Karpas-422 (cell line): ENCODE results near the gene C8B. TPM values are rescaled to one million over a fixed set of nuclear protein-coding genes. Genes with fewer than 3 reads are reported as not detected.

ENCODE experiments used
- DNase-seq: peaks from one replicate; pipeline ENCODE4 v3.0.0-alpha.2; 2015
- H2AFZ ChIP-seq: fragments of 200-600 bp; sonication (generic); 2 replicates; pipeline ENCODE4 v1.6.1; 2014; ENCODE audit warnings: antibody characterized with exemption, low read length, mixed read lengths
- H3K27ac ChIP-seq: fragments of 200-600 bp; sonication (generic); 2 replicates; pipeline ENCODE4 v1.5.1; 2014; ENCODE audit warnings: mild to moderate bottlenecking, low read length, moderate library complexity
- H3K27me3 ChIP-seq: fragments of 200-600 bp; sonication (generic); 2 replicates; pipeline ENCODE4 v1.6.1; 2014; ENCODE audit warnings: low read length, mixed read lengths
- H3K36me3 ChIP-seq: fragments of 200-600 bp; sonication (generic); 2 replicates; pipeline ENCODE4 v1.6.1; 2014; ENCODE audit warnings: low read length, mixed read lengths; ENCODE audit not compliant: insufficient read depth
- H3K4me1 ChIP-seq: fragments of 200-600 bp; sonication (generic); 2 replicates; pipeline ENCODE4 v1.6.1; 2014; ENCODE audit warnings: mild to moderate bottlenecking, low read length, mixed read lengths
- H3K4me2 ChIP-seq: fragments of 200-600 bp; sonication (generic); 2 replicates; pipeline ENCODE4 v1.6.1; 2014; ENCODE audit warnings: low read length, low read depth, mild to moderate bottlenecking; ENCODE audit not compliant: poor library complexity, severe bottlenecking
- H3K4me3 ChIP-seq: fragments of 200-600 bp; sonication (generic); 2 replicates; pipeline ENCODE4 v1.5.1; 2014; ENCODE audit warnings: mild to moderate bottlenecking, antibody characterized with exemption, low read length, mixed read lengths
- H3K79me2 ChIP-seq: fragments of 200-600 bp; sonication (generic); 2 replicates; pipeline ENCODE4 v1.6.1; 2014; ENCODE audit warnings: mild to moderate bottlenecking, low read length, mixed read lengths
- H3K9ac ChIP-seq: fragments of 200-600 bp; sonication (generic); 2 replicates; pipeline ENCODE4 v1.6.0; 2014; ENCODE audit warnings: low read length
- H3K9me2 ChIP-seq: fragments of 200-600 bp; sonication (generic), shearing (Covaris generic); replicated peaks from 2 replicates; pipeline ENCODE4 v1.6.0; 2014; ENCODE audit warnings: mild to moderate bottlenecking, low read length, moderate library complexity; ENCODE audit not compliant: insufficient read depth
- H3K9me3 ChIP-seq: fragments of 300-700, 200-600 bp; sonication (generic); 2 replicates; pipeline ENCODE4 v1.6.1; 2014; ENCODE audit warnings: low read length, mixed read lengths
- H4K20me1 ChIP-seq: fragments of 200-600 bp; sonication (generic); 2 replicates; pipeline ENCODE4 v1.6.1; 2014; ENCODE audit warnings: mild to moderate bottlenecking, antibody characterized with exemption, low read length, low read depth; ENCODE audit not compliant: insufficient read depth
- total RNA-seq: library from RNA; depleted of rRNA; stranded (reverse); fragments of >200 nt; shearing (Covaris generic); gene quantifications from 2 replicates; pipeline ENCODE4 v1.2.3, GENCODE V29; 2014; ENCODE audit warnings: low replicate concordance; rRNA removed

The C8B gene
- total RNA-seq = not detected in 2 replicates

- DNase-seq = no peak
- H3K9me3 ChIP-seq = no peaks in the 10 kb centered on the region
- no peak within 1 kb of the TSS for H3K4me2 ChIP-seq
- H4K20me1 ChIP-seq = no peaks in the 10 kb centered on the region
- no peak within 1 kb of the TSS for H2AFZ ChIP-seq
- no peak within 1 kb of the TSS for H3K27ac ChIP-seq
- no peaks in the 10 kb centered on the region for H3K79me2 ChIP-seq
- H3K4me3 ChIP-seq = no peak within 1 kb of the TSS
- H3K9ac ChIP-seq = no peak within 1 kb of the TSS
- no peaks in the 10 kb centered on the region for H3K9me2 ChIP-seq
- H3K27me3 ChIP-seq = no peaks in the 10 kb centered on the region; the same call in 1 of the 2 replicates
- no peaks in the 10 kb centered on the region for H3K4me1 ChIP-seq
- H3K36me3 ChIP-seq = no peaks in the 10 kb centered on the region
Observed at GRCh38 chr1:56965916-56966697, at the start of gene C8B. Gene C8B, minus strand, starts transcription at chr1:56966015. Its CDS starts 67 bp downstream, at chr1:56965948.

GRCh38 chr1:57015071-57015470, 49.3 kb upstream of the C8B start:
- Histone ChIP-seq H3K36me3 (no peaks in the 10 kb centered on the region), H3K4me1 (no peaks in the 10 kb centered on the region), H3K79me2 (no peaks in the 10 kb centered on the region), H3K9me2 (no peaks in the 10 kb centered on the region), H4K20me1 (no peaks in the 10 kb centered on the region), H3K27me3 (no peaks in the 10 kb centered on the region), H2AFZ (no peak overlapping the region), H3K9ac (no peak overlapping the region), H3K4me2 (no peak overlapping the region), H3K4me3 (no peak overlapping the region), H3K9me3 (no peaks in the 10 kb centered on the region), H3K27ac (no peak overlapping the region)
- no peak for DNase-seq

- no peaks in the 10 kb centered on the region for H3K27me3 ChIP-seq
- H4K20me1 ChIP-seq = no peaks in the 10 kb centered on the region
- no peaks in the 10 kb centered on the region for H3K79me2 ChIP-seq
- no peak overlapping the region for H3K9ac ChIP-seq
- H3K9me3 ChIP-seq = no peaks in the 10 kb centered on the region
- H3K27ac ChIP-seq = no peak overlapping the region
- no peak overlapping the region for H3K4me2 ChIP-seq
- H3K9me2 ChIP-seq = no peaks in the 10 kb centered on the region
- no peak overlapping the region for H3K4me3 ChIP-seq
- no peak overlapping the region for H2AFZ ChIP-seq
- DNase-seq = no peak
- H3K36me3 ChIP-seq = no peaks in the 10 kb centered on the region
- no peaks in the 10 kb centered on the region for H3K4me1 ChIP-seq
Observed at GRCh38 chr1:57013522-57013921, 47.7 kb upstream of the C8B start.

- Histone ChIP-seq H4K20me1 (no peaks in the 10 kb centered on the region), H3K79me2 (no peaks in the 10 kb centered on the region), H3K27me3 (no peaks in the 10 kb centered on the region), H3K9me3 (no peaks in the 10 kb centered on the region), H2AFZ (no peak overlapping the region), H3K27ac (no peak overlapping the region), H3K4me3 (no peak overlapping the region), H3K9ac (no peak overlapping the region), H3K9me2 (no peaks in the 10 kb centered on the region), H3K4me1 (no peaks in the 10 kb centered on the region), H3K36me3 (no peaks in the 10 kb centered on the region), H3K4me2 (no peak overlapping the region)
- DNase-seq = no peak
Observed at GRCh38 chr1:57012315-57012714, 46.5 kb upstream of the C8B start.

GRCh38 chr1:57010511-57010910, 44.7 kb upstream of the C8B start:
- Histone ChIP-seq H3K4me2 (no peak overlapping the region), H4K20me1 (no peaks in the 10 kb centered on the region), H3K9me3 (no peaks in the 10 kb centered on the region), H3K4me3 (no peak overlapping the region), H3K9ac (no peak overlapping the region), H3K4me1 (no peaks in the 10 kb centered on the region), H3K36me3 (no peaks in the 10 kb centered on the region), H3K27me3 (no peaks in the 10 kb centered on the region), H3K27ac (no peak overlapping the region), H2AFZ (no peak overlapping the region), H3K79me2 (no peaks in the 10 kb centered on the region), H3K9me2 (no peaks in the 10 kb centered on the region)
- DNase-seq = no peak

GRCh38 chr1:57007948-57008347, 42.1 kb upstream of the C8B start:
- no peaks in the 10 kb centered on the region for H4K20me1 ChIP-seq
- H3K27me3 ChIP-seq = no peaks in the 10 kb centered on the region
- no peaks in the 10 kb centered on the region for H3K79me2 ChIP-seq
- H3K36me3 ChIP-seq = no peaks in the 10 kb centered on the region
- H3K9ac ChIP-seq = no peak overlapping the region
- no peak overlapping the region for H3K4me3 ChIP-seq
- no peak for DNase-seq
- no peaks in the 10 kb centered on the region for H3K9me2 ChIP-seq
- no peaks in the 10 kb centered on the region for H3K9me3 ChIP-seq
- H3K27ac ChIP-seq = no peak overlapping the region
- no peak overlapping the region for H2AFZ ChIP-seq
- H3K4me2 ChIP-seq = no peak overlapping the region
- H3K4me1 ChIP-seq = no peaks in the 10 kb centered on the region

GRCh38 chr1:57007472-57007871, 41.7 kb upstream of the C8B start:
- Histone ChIP-seq H3K4me1 (no peaks in the 10 kb centered on the region), H3K9me2 (no peaks in the 10 kb centered on the region), H3K9ac (no peak overlapping the region), H3K9me3 (no peaks in the 10 kb centered on the region), H3K79me2 (no peaks in the 10 kb centered on the region), H3K4me2 (no peak overlapping the region), H3K4me3 (no peak overlapping the region), H3K27ac (no peak overlapping the region), H3K36me3 (no peaks in the 10 kb centered on the region), H2AFZ (no peak overlapping the region), H4K20me1 (no peaks in the 10 kb centered on the region), H3K27me3 (no peaks in the 10 kb centered on the region)
- no peak for DNase-seq

- Histone ChIP-seq H3K4me1 (no peaks in the 10 kb centered on the region), H3K9ac (no peak overlapping the region), H2AFZ (no peak overlapping the region), H3K79me2 (no peaks in the 10 kb centered on the region), H3K4me2 (no peak overlapping the region), H3K27ac (no peak overlapping the region), H3K9me3 (no peaks in the 10 kb centered on the region), H3K36me3 (no peaks in the 10 kb centered on the region), H3K27me3 (no peaks in the 10 kb centered on the region), H3K9me2 (no peaks in the 10 kb centered on the region), H3K4me3 (no peak overlapping the region), H4K20me1 (no peaks in the 10 kb centered on the region)
- DNase-seq = no peak
Observed at GRCh38 chr1:57003398-57004139, 37.8 kb upstream of the C8B start.
